Measurements from ENCODE around the gene DNAAF2.

DNAAF2 gene

DNA sequence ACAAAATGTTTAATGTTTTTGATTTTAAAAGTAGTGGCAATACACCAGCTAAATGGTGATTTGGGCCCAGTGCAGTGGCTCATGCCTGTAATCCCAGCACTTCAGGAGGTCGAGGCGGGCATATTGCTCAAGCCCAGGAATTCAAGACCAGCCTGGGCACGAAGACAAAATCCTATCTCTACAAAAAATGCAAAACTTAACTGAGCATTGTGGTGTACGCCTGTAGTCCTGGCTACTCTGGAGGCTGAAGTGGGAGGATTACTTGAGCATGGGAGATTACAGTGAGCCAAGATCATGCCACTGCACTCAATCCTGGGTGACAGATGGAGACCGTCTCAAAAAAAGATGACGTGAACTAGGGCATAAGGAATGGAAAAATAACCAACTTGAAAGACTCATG, 19.3 kb downstream of the DNAAF2 start:
- TF ChIP-seq POLR2A (IDR thresholded peaks at IDR 0.05; ENCODE audit: low read length) (no peak), GATA1 (IDR thresholded peaks at IDR 0.05; ENCODE audit: low read depth, low read length) (no peak)
- peak in 1 of 2 experiments; percentile 68 for DNase-seq

DNA sequence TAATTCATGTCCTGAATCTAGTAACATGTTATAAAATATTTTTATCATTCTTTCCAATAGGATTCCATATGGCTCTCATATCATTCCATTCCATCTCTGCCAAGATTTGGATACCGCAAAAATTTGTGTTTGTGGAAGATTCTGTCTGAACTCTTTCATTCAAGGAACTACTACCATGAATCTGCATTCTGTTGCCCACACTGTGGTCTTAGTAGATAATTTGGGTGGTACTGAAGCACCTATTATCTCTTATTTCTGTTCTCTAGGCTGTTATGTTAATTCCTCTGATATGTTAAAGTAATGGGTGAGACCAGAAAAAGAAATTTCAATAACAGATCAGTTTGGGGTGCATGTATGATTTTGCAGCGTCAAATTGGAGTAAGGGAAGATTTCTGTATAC, 20.8 kb downstream of the DNAAF2 start:
- DNase-seq: peak; percentile 58 to 83
- TF ChIP-seq POLR2A (IDR thresholded peaks at IDR 0.05; ENCODE audit: low read length) (no peak), GATA1 (IDR thresholded peaks at IDR 0.05; ENCODE audit: low read depth, low read length) (no peak)

DNA sequence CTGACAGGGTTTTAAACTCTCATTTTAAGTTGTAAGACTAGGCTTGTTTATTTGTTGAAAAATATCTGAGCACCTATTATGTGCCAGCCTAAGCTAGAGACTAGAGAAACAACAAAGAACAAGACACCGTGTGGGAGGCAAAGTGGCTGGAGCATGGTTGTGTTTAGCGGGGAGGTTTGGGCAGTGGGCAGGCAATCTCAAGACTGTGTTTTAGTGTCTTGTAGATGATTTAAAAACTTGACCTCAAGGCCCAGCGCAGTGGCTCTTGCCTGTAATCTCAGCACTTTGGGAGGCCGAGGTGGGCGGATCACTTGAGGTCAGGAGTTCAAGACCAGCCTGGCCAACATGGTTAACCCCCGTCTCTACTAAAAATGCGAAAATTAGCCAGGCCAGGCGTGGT, 22.4 kb downstream of the DNAAF2 start:
- TF ChIP-seq POLR2A (IDR thresholded peaks at IDR 0.05; ENCODE audit: low read length) (no peak), GATA1 (IDR thresholded peaks at IDR 0.05; ENCODE audit: low read depth, low read length) (no peak)
- no peak for DNase-seq

DNA sequence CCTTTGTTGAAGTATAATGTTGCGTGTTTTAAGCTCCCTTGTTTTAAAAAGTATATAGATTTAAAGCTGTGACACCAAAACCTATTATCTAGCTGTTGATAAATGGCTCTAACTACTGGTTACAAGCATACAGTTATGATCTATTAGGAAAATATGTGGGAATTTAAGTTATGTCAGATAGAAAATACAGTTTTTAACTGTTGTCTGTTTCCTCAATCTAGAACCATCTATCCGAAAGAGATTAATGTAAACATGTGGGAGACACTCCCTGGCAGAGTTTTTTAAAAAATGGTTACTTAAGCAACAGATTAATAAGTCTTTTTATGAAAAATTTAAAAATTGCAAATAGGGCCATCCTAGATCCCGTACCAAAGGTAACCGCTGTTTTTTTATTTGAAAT, 22.8 kb downstream of the DNAAF2 start:
- no peak for DNase-seq
- TF ChIP-seq GATA1 (IDR thresholded peaks at IDR 0.05; ENCODE audit: low read depth, low read length) (no peak), POLR2A (IDR thresholded peaks at IDR 0.05; ENCODE audit: low read length) (no peak)

DNA sequence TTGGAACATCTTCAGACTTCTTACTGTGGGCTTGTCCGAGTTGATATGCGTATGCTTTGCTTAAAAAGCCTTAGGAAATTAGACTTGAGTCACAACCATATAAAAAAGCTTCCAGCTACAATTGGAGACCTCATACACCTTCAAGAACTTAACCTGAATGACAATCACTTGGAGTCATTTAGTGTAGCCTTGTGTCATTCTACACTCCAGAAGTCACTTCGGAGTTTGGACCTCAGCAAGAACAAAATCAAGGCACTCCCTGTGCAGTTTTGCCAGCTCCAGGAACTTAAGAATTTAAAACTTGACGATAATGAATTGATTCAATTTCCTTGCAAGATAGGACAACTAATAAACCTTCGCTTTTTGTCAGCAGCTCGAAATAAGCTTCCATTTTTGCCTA, 27.5 kb downstream of the DNAAF2 start:
- DNase-seq: no peak
- TF ChIP-seq POLR2A (IDR thresholded peaks at IDR 0.05; ENCODE audit: low read length) (no peak), GATA1 (IDR thresholded peaks at IDR 0.05; ENCODE audit: low read depth, low read length) (no peak)

DNA sequence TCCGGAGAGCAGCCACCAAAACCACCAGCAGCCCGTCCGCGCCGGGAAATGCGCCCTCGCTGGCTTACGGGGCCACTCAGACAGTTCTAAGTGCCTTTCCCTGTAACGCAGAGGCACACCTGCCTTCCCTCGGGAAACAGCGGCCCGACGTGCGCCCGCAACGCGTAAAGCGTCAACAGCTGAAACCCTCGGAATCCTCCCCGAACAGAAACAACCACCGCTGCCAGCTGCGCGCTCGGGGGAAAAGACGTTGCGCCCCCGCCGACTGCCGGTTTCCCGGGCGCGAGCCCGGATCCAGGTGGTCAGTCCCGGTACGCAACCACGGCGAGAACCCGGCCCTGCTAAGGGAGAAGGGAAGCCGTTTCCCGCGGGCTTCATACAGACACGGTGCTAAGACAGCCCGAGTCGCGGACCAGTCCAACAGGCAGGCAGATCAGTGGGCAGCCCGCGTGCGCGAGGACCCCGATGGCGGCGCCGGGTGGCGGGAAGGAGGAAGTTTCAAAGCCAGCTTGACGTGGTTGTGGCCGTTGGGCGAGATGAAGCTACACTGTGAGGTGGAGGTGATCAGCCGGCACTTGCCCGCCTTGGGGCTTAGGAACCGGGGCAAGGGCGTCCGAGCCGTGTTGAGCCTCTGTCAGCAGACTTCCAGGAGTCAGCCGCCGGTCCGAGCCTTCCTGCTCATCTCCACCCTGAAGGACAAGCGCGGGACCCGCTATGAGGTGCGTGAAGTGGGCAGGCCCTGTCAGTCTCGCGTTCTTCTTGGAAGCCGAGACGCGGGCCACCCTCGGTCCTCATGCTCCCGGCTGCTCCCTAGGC, 36.4 kb downstream of the DNAAF2 start, which contains the start of gene LRR1:
Gene LRR1 (plus strand): TSS at position 456 of the 816 bp plus-strand sequence. CDS start 81 bp downstream, at position 537.
- TF ChIP-seq GATA1 (IDR thresholded peaks at IDR 0.05; ENCODE audit: low read depth, low read length) (no peak), POLR2A (IDR thresholded peaks at IDR 0.05; ENCODE audit: low read length) (peak; percentile 97)
- peak; percentile 89 to 94 for DNase-seq

DNA sequence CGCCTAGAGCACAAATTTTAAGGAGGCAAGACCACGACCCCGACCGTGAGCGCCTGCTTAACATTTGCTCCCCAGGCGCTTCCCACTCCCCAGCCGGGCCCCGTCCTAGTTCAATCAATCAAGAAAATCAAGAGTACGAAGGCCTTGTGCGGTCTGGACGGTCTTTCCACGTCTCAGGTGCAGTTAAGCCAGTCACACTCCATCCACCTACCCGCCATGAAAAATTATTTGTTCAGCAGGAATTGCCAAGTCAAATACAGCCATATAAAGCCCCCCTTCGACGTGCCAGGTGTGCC, 36.9 kb downstream of the DNAAF2 start:
- DNase-seq: peak in 1 of 2 experiments; percentile 70
- TF ChIP-seq POLR2A (IDR thresholded peaks at IDR 0.05; ENCODE audit: low read length) (no peak), GATA1 (IDR thresholded peaks at IDR 0.05; ENCODE audit: low read depth, low read length) (no peak)

DNA sequence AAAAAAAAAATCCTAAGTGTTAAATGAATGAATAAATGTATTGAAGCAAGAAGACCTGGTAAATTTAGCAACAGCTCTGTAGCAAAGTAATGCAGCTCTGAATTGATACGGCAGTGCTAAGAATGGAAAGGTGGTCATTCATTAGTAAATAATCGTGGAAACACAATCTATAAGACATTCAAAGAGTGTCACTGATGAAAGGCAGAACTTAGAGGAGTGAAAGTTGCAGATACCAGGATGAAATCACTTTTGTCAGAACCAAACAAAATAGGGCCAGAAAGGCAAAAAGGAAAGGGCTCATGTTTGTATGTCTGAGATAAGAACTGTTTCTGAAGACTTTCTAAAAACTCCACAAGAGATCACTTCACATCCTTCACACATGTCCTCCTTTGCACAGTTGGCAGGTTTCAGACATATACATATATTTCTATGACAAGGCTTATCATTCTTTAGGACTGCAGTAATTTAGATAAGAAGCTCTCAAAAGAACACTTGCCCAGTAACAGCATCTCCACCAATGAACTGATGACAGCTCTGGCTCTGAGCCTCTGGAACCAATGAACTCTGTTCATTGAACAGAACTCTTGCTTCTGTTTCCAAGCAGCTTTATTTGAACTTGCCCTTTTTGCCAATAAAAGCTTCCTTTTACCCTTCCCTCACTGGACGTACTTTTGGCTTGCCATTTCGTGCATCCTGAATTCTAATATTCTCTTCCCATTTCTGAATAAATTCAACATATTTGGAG, 40.5 kb downstream of the DNAAF2 start:
- DNase-seq: peak; percentile 89 to 96
- TF ChIP-seq POLR2A (IDR thresholded peaks at IDR 0.05; ENCODE audit: low read length): peak; percentile 82
- no peak for TF ChIP-seq GATA1 (IDR thresholded peaks at IDR 0.05; ENCODE audit: low read depth, low read length)

DNA sequence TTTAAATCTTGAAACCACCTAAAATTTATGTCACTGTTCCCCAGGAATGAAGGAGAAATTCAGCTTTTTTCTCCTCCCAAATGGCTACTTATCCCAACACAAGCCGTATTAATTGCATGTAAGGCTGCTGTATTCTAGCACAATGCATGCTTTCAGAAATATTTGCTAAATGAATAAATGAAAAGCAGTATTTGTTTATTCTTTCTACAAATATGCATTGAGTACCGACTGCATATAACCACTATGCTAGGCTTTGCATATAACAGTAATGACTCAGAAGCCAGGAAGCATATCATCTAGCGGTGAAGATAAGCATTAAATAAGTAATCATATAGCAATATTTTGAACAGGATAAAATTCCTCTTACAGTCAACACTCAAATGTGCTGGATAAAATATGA, 42.0 kb downstream of the DNAAF2 start:
- no peak for TF ChIP-seq POLR2A (IDR thresholded peaks at IDR 0.05; ENCODE audit: low read length)
- no peak for TF ChIP-seq GATA1 (IDR thresholded peaks at IDR 0.05; ENCODE audit: low read depth, low read length)
- DNase-seq: no peak

DNA sequence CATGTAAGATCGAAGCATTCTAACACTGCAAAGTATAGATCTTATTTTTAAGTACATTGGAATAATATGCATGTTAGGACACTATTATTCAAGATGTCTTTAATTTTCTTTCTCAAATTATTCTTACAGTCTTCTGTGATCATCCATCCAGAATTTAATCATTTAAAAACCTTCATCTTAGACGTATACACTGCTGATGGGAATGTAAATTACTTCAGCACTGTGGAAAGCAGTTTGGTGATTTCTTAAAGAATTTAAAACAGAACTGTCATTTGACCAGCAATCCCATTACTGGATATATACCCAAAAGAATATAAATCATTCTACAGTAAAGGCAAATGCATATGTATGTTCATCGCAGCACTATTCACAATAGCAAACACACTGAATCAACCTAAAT, 45.7 kb downstream of the DNAAF2 start:
- DNase-seq: no peak
- TF ChIP-seq GATA1 (IDR thresholded peaks at IDR 0.05; ENCODE audit: low read depth, low read length) (no peak), POLR2A (IDR thresholded peaks at IDR 0.05; ENCODE audit: low read length) (no peak)

DNA sequence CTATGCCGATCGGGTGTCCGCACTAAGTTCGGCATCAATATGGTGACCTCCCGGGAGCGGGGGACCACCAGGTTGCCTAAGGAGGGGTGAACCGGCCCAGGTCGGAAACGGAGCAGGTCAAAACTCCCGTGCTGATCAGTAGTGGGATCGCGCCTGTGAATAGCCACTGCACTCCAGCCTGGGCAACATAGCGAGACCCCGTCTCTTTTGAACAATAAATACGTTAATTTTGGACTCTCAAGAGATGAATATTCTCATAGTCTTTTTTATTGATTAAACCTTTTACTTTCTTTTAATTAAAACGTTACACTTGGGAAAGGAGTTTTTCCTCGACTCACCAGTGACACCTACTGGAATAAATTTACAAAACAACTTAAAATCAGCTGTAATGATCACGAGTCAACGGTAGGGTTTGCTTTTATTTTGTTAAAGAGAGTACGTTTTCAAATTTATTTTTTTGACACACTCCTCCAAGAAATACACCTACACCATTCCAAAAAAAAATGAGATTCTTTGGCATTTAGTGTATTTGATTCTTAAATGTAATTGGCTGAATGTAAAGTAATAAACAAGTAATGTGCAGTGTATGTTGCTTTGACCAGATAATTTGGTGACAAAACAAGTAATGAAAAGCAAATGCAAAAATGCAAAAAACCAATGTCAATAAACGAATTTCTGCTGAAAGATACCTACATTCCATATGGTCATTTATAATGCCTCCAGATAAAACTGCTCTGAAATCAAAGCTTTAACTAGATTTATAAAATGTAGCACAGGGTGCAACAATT, 48.2 kb downstream of the DNAAF2 start:
- DNase-seq: peak; percentile 81 to 90
- TF ChIP-seq POLR2A (IDR thresholded peaks at IDR 0.05; ENCODE audit: low read length) (no peak), GATA1 (IDR thresholded peaks at IDR 0.05; ENCODE audit: low read depth, low read length) (no peak)

DNA sequence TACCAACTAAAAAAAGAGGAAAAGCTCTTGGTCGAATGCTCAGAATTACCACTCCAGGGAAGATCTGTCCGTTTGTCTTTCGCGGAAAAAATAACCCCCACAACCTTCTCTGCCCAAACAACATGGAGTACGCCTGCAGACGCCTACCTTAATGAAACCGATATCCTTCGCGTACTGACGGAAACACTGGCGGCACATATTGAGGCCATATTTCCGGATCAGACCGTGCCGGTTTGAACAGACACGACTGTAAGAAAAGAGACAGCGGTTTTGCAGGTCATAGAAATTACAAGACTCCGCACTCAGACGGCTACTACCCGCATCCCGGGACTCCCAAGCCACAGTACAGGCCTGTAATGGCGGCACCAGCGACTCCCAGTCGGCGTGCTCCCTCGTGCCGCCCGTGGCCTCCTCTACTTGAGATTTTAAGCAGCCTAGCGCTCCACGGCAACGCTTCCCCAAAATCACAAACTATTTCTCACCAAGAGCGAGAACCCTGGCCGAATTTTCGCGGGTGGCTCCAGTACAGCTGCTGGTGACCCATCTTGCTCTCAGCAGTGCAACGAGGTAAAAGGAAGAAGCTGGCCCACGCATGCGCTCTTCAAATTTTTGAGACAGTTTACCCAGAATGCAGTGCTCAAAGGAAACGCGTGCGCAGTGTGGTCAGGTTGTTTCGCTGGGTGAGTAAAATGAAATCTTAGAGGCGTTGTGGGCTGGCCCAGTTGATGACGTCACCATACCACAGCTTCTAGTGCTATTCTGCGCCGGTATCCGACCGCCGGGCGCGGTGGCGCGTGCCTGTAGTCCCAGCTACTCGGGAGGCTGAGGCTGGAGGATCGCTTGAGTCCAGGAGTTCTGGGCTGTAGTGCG, 49.0 kb downstream of the DNAAF2 start, which contains the start of gene RPS29:
Gene RPS29 (minus strand): TSS at position 578 of the 870 bp plus-strand sequence. CDS start 34 bp downstream, at position 544.
- TF ChIP-seq POLR2A (IDR thresholded peaks at IDR 0.05; ENCODE audit: low read length) (peak; percentile 98), GATA1 (IDR thresholded peaks at IDR 0.05; ENCODE audit: low read depth, low read length) (no peak)
- DNase-seq: peak; percentile 99 to 100

DNA sequence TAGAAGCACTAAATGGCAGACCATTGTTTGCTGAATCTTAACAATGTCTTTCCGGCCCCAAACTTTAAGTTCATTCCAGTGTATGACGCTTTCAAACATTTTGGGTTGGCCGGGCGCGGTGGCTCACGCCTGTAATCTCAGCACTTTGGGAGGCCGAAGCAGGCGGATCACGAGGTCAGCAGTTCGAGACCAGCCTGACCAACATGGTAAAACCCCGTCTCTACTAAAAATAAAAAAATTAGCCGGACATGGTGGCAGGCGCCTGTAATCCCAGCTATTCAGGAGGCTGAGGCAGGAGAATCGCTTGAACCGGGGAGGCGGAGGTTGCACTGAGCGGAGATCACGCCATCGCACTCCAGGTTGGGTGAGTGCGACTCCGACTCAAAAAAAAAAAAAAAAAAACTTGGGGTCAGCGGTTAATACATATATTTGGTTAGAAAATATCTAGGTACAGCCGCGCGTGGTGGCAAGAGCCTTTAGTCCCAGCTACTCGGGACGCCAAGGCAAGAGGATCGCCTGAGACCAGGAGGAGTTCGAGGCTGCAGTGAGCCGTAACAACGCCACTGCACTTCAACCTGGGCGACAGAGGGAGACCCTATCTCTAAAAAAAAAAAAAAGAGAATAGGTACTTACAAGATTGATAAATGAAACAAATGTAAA, 49.9 kb downstream of the DNAAF2 start:
- peak; percentile 40 to 68 for DNase-seq
